ENCODE results near the gene CFAP61. TPM values are rescaled to one million over a fixed set of nuclear protein-coding genes. Genes with fewer than 3 reads are reported as not detected.
A peak's percentile ranks its signal among the peaks of the same experiment; 100 is the strongest.

Gene CFAP61
- total RNA-seq, 6 donors from 2014 or later = 0.37 to 14.3 (median 6.1) TPM

- 0 to 3% methylated on average over 3 of the region's 3 CpGs for WGBS, 2 donors
- TF ChIP-seq POLR2A (IDR thresholded peaks at IDR 0.05) (no peak), EP300 (IDR thresholded peaks at IDR 0.05) (no peak), POLR2AphosphoS5 (IDR thresholded peaks at IDR 0.05) (no peak), CTCF (IDR thresholded peaks at IDR 0.05) (peak in 3 of 6 experiments; percentile 43 to 59 (median 49))
- H3K27ac ChIP-seq = no peak overlapping the region
- DNase-seq (no peak), ATAC-seq (ENCODE audit: low FRiP score in 2 of 2) (peak; percentile 46 to 53)
- H3K36me3 ChIP-seq = no peaks in the 10 kb centered on the region
- no peak overlapping the region for H3K4me3 ChIP-seq
- H3K4me1 ChIP-seq = peaks cover 0 to 17% (median 5%) of the 10 kb centered on the region in 4 donors
- no peaks in the 10 kb centered on the region for H3K27me3 ChIP-seq
- no peaks in the 10 kb centered on the region for H3K9me3 ChIP-seq
Observed at GRCh38 chr20:20083807-20084206, 31.5 kb downstream of the CFAP61 start.

DNA sequence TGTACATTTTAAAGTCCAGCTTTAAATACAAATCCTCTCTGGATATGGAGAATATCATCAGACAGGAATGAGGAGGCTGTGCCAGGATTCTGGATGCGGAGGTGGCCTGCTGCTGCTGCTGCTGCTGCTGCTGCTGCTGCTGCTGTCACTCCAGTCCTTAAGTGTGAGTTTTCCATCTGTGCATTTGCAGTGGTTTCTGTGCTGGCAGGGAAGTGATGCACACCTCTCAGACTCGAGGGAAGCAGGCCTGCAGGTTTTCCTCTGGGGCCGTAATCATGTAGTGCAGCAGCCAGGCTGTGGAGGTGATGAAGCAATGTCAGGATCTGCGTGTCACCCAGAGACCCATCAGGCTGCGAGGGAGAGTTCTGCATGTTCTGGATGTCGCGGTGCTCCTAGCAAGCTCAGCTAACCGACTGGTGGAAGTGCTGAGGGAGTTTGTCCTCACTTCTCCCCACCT lies 32.0 kb downstream of the CFAP61 start:
- no peak for TF ChIP-seq POLR2AphosphoS5 (IDR thresholded peaks at IDR 0.05)
- no peak for TF ChIP-seq EP300 (IDR thresholded peaks at IDR 0.05)
- TF ChIP-seq POLR2A (IDR thresholded peaks at IDR 0.05) = no peak
- H3K4me3 ChIP-seq = no peak overlapping the region
- WGBS, 2 donors = 75 to 85% methylated on average over 6 to 8 of the region's 8 CpGs
- no peaks in the 10 kb centered on the region for H3K27me3 ChIP-seq
- no peaks in the 10 kb centered on the region for H3K9me3 ChIP-seq
- no peak overlapping the region for H3K27ac ChIP-seq
- DNase-seq (peak in 1 of 2 donors; percentile 21), ATAC-seq (ENCODE audit: low FRiP score in 2 of 2) (no peak)
- no peaks in the 10 kb centered on the region for H3K36me3 ChIP-seq
- peaks cover 0 to 17% (median 5%) of the 10 kb centered on the region in 4 donors for H3K4me1 ChIP-seq

- H3K27ac ChIP-seq = peak overlapping the region in 2 of 4 donors; percentile 1 to 21
Observed at GRCh38 chr20:20085071-20085470, 32.7 kb downstream of the CFAP61 start.

GRCh38 chr20:20085812-20086211 lies 33.5 kb downstream of the CFAP61 start:
- Histone ChIP-seq H3K4me3 (no peak overlapping the region), H3K4me1 (peaks cover 0 to 17% (median 5%) of the 10 kb centered on the region in 4 donors), H3K9me3 (no peaks in the 10 kb centered on the region), H3K27me3 (no peaks in the 10 kb centered on the region), H3K27ac (peak overlapping the region in 1 of 4 donors; percentile 1), H3K36me3 (no peaks in the 10 kb centered on the region)
- DNase-seq = peak in 1 of 2 donors; percentile 81
- 44 to 45% methylated on average over 2 of the region's 2 CpGs for WGBS, 2 donors
- TF ChIP-seq POLR2AphosphoS5 (IDR thresholded peaks at IDR 0.05) (peak in 1 of 2 donors; percentile 54), EP300 (IDR thresholded peaks at IDR 0.05) (peak in 3 of 4 donors; percentile 46 to 96 (median 87)), CTCF (IDR thresholded peaks at IDR 0.05) (no peak)
- ATAC-seq (ENCODE audit: low FRiP score in 2 of 2) = peak; percentile 37 to 87

More at GRCh38 chr20:20085071-20085470, 32.7 kb downstream of the CFAP61 start:
- TF ChIP-seq POLR2AphosphoS5 (IDR thresholded peaks at IDR 0.05) = peak in 1 of 2 donors; percentile 17
- no peak for TF ChIP-seq POLR2A (IDR thresholded peaks at IDR 0.05)
- no peak for TF ChIP-seq CTCF (IDR thresholded peaks at IDR 0.05)
- no peak for TF ChIP-seq EP300 (IDR thresholded peaks at IDR 0.05)
- Histone ChIP-seq H3K27me3 (no peaks in the 10 kb centered on the region), H3K36me3 (no peaks in the 10 kb centered on the region), H3K9me3 (no peaks in the 10 kb centered on the region), H3K4me3 (no peak overlapping the region), H3K4me1 (peaks cover 0 to 17% (median 5%) of the 10 kb centered on the region in 4 donors)
- ATAC-seq (ENCODE audit: low FRiP score in 2 of 2) (peak; percentile 25 to 31), DNase-seq (peak in 1 of 2 donors; percentile 39)
- 64 to 78% methylated on average over 9 of the region's 9 CpGs for WGBS, 2 donors

DNA sequence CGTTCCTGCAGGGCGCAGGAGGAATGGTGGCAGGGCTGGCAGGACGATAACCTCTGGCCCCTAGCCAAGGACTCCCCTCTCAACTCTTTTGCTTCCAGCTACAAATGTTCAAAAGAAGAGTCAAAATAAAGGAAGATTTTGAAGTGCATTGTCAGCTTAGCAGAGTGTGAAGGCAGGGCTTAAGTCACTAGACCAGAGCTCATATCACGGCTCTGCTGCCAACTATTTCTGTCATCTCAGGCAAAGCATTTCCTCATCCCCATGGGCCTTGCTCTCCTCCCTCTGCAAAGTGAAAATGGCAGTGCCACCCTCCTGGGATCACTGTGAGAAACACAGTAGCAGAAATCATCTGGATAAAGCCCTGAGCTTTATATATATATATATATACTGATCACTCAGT lies 36.7 kb downstream of the CFAP61 start:
- ATAC-seq (ENCODE audit: low FRiP score in 2 of 2) = no peak
- no peak overlapping the region for H3K27ac ChIP-seq
- 53 to 74% methylated on average over 4 of the region's 4 CpGs for WGBS, 2 donors

More for the DNA sequence above, 36.7 kb downstream of the CFAP61 start:
- TF ChIP-seq POLR2AphosphoS5 (IDR thresholded peaks at IDR 0.05) (no peak), CTCF (IDR thresholded peaks at IDR 0.05) (no peak), POLR2A (IDR thresholded peaks at IDR 0.05) (no peak), EP300 (IDR thresholded peaks at IDR 0.05) (no peak)
- Histone ChIP-seq H3K4me1 (peaks cover 0 to 16% (median 3%) of the 10 kb centered on the region in 4 donors), H3K4me3 (no peak overlapping the region), H3K9me3 (no peaks in the 10 kb centered on the region), H3K27me3 (no peaks in the 10 kb centered on the region), H3K36me3 (no peaks in the 10 kb centered on the region)
- peak in 1 of 2 donors; percentile 25 for DNase-seq
